GM21390 (cell line): ENCODE results near the gene ORAI2.
"Not testable (repeated sequence)": the region's sequence is repeated elsewhere in the genome, so short reads cannot be mapped to it uniquely, and the experiment has no call there.

Source experiments
- ATAC-seq: cut with Tn5 transposase; IDR thresholded peaks from one replicate; pipeline ENCODE4 v1.9.1; 2021; ENCODE audit not compliant: unreplicated experiment

Gene ORAI2

GRCh38 chr7:102433219-102434038 is at the start of gene ORAI2:
TSS of gene ORAI2 (plus strand) at chr7:102433575. CDS start at chr7:102438957, 5,382 bp downstream.
- peak; percentile 60 for ATAC-seq

GRCh38 chr7:102387064-102387463 is 46.3 kb upstream of the ORAI2 start:
- no peak for ATAC-seq

GRCh38 chr7:102389810-102390209 is 43.6 kb upstream of the ORAI2 start:
- no peak for ATAC-seq

GRCh38 chr7:102390697-102391484 is 42.5 kb upstream of the ORAI2 start:
- peak; percentile 48 for ATAC-seq

- ATAC-seq, result no peak
These were observed 41.0 kb upstream of the ORAI2 start for GRCh38 chr7:102392330-102392729.

- ATAC-seq, result no peak
These were observed 39.9 kb upstream of the ORAI2 start for GRCh38 chr7:102393467-102393866.

GRCh38 chr7:102395592-102395872 is 37.8 kb upstream of the ORAI2 start:
- no peak for ATAC-seq

- peak; percentile 99 for ATAC-seq
These were observed 37.3 kb upstream of the ORAI2 start, which contains the start of gene PRKRIP1 for GRCh38 chr7:102395873-102396709. TSS of gene PRKRIP1 (plus strand) at chr7:102396363. CDS start at chr7:102396412, 49 bp downstream.

GRCh38 chr7:102396710-102397019 is 36.7 kb upstream of the ORAI2 start:
- ATAC-seq, result no peak

GRCh38 chr7:102398543-102398942 is 34.8 kb upstream of the ORAI2 start:
- ATAC-seq, result no peak

GRCh38 chr7:102400360-102400759 is 33.0 kb upstream of the ORAI2 start:
- no peak for ATAC-seq

- no peak for ATAC-seq
These were observed 29.8 kb upstream of the ORAI2 start for GRCh38 chr7:102403563-102403962.

- ATAC-seq, result peak; percentile 77
These were observed 29.1 kb upstream of the ORAI2 start for GRCh38 chr7:102404005-102404861.

- not testable (repeated sequence) for ATAC-seq
These were observed 28.6 kb upstream of the ORAI2 start for GRCh38 chr7:102404862-102405188.

- no peak for ATAC-seq
These were observed 25.5 kb upstream of the ORAI2 start for GRCh38 chr7:102407910-102408309.

- ATAC-seq, result peak; percentile 48
These were observed 24.8 kb upstream of the ORAI2 start for GRCh38 chr7:102408530-102408929.

- ATAC-seq, result no peak
These were observed 24.0 kb upstream of the ORAI2 start for GRCh38 chr7:102409340-102409739.

- no peak for ATAC-seq
These were observed 23.3 kb upstream of the ORAI2 start for GRCh38 chr7:102410123-102410522.

- ATAC-seq, result no peak
These were observed 22.5 kb upstream of the ORAI2 start for GRCh38 chr7:102410918-102411317.

GRCh38 chr7:102412548-102412947 is 20.8 kb upstream of the ORAI2 start:
- ATAC-seq, result no peak

GRCh38 chr7:102413091-102413490 is 20.3 kb upstream of the ORAI2 start:
- ATAC-seq, result no peak
